Activated T-cell treated with anti-CD3 and anti-CD28 coated beads, Interleukin-2, amount 50 U/mL, for 1 hour (primary cell): ENCODE results near the gene ANKRD7.

Experiments
- DNase-seq: peaks from one replicate; pipeline ENCODE4 v3.0.0-alpha.2; 2020

The ANKRD7 gene

GRCh38 chr7:118224521-118224920, at the start of gene ANKRD7:
TSS of gene ANKRD7 (plus strand) at chr7:118224704. CDS start at chr7:118224831, 127 bp downstream.
- DNase-seq, result no peak

- no peak for DNase-seq
Observed at GRCh38 chr7:118175740-118176139, 48.8 kb upstream of the ANKRD7 start.

- no peak for DNase-seq
Observed at GRCh38 chr7:118179191-118179590, 45.3 kb upstream of the ANKRD7 start.

GRCh38 chr7:118182593-118183427, 41.7 kb upstream of the ANKRD7 start:
- DNase-seq, result no peak

- peak; percentile 40 for DNase-seq
Observed at GRCh38 chr7:118183428-118183785, 41.1 kb upstream of the ANKRD7 start.

- DNase-seq, result peak; percentile 95
Observed at GRCh38 chr7:118183786-118184564, 40.5 kb upstream of the ANKRD7 start, which contains the start of gene LSM8. TSS of gene LSM8 (plus strand) at chr7:118184164. CDS start at chr7:118184224, 60 bp downstream.

DNA sequence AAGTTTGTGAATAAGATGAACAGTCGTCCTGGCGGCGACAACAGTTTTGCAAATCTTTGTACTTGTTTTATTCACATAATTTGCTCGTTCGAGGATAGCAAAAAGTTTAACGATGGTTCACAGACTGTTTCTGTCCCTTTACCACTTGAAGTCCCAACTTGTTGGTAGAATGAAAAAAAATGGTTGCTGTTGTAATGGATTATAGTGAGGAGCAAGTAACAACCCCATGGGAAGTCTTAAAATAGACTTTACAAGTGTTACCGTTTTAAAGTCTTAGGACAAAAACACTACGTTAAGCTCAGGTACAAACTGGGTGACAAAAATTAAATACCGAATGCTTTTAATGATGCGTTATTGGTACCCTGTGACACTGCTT, 40.0 kb upstream of the ANKRD7 start:
- DNase-seq, result no peak

DNA sequence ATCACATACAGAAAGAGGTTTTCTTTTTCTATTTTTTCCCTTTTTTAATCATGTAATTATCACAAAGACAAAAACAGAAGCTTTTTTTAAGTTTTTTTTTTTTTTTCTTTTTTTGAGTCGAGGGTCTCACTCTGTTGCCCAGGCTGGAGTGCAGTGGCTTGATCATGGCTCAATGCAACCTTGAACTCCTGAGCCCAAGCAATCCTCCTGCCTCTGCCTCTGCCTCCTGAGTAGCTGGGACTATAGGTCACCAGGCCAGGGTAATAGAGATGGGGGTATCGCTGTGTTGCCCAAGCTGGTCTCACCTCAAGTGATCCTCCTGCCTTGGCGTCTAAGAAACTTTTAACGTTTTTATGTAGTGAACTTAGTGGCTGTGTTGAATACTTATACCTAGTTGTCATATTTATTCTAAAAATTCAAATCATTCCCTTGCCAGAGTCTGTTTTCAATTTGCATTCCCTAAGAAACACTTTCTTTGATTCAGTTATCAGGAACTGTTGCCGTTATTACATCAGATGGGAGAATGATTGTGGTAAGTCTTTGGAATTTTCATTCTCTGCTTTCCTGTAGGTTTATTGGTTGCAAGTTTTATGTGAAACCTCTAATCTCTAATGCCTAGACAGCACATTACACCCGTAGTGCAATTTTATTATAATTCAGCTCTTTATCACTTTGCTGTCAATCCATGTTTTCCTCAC, 39.2 kb upstream of the ANKRD7 start:
- DNase-seq, result no peak

DNA sequence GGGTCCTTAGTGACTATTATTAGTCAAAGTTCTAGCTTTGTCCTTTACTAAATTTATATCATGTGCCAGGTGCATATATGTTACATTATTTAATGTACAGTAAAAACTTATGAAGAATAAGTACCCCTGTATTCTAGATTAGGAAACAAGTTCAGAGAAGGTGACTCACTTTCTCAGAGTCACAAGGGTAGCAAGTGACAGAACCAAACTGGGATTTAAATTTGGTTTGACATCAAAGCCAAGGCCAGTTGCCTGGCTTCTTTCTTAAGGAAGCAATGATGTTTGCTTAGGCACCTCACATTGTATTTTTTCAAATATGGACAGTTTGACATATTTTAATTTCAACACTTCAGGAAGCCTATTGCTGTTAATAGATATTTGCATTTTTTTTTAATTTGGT, 38.0 kb upstream of the ANKRD7 start:
- DNase-seq, result no peak

DNA sequence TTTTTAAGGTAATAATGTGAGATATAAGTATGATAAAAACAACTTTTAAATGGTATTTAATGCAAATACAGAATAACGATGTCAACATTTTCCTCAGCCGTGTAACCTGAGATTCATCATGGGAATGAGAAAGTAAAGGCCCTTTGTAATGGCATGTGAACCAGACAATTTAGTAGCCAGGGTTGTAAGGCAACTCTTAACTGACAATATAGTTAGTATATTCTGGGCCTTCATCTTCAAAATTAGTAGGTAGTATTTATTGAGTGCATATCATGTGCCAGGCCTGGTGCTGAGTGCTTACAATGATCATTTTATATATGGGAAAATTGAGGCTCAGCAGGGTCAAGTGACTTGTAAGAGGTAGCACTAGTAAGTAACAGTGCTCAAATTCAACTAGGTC, 29.9 kb upstream of the ANKRD7 start:
- DNase-seq, result no peak

GRCh38 chr7:118195837-118196474, 28.5 kb upstream of the ANKRD7 start:
- no peak for DNase-seq

- DNase-seq, result no peak
Observed at GRCh38 chr7:118202061-118202460, 22.4 kb upstream of the ANKRD7 start.

DNA sequence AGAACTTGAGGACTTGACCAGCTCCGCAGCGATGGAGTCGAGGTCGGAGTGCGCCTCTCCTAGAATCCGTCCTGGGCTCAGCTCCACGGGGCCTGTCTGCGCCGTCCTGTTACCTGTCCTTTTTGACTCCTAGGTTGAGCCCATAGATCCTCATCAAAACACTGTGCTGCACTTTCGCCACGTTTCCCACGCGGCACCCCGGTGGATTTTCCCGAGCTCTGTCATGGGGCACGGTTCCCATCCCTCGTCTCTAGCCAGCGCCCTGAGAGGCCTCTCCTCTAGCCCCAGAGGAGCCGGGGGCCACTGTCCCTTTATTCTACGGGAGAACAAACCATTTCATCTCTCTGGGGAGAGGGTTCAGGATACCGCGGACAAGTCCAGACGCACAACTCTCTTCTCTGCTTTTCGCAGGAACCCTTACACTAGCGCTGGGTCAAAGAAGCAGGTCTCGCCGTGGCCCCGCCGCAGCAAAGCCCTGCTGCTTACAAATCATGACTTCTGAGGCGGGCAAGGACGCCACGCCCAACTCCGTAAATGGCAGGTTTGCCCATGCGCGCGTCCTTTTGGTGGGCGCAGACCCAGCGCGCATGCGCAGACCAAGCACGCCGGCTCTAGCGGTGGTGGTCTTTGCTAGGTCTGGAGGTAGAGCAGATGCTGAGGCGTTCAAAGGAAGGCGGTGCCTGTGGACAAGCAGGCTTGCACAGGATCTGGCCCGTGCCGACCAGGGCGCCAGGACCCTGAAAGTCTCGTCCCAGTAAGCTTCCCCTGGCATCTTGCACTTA, 10.3 kb upstream of the ANKRD7 start:
- DNase-seq, result peak; percentile 79

DNA sequence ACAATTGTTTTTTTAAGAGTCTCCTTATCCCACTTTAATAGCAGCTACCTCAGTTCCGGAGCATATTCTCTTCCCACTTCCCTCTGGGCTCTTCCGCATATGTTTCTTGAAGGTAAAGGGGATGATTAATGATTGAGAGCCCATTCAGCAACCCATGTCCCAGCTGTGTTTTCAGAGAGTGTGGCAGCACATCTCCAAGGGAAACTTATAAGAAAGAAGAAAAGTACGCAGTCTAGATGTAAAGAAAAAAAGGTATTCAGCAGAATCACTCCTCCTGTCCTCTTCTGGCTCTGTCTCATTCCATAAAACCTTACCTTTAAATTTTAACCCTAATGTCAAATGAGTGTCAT, 9.7 kb upstream of the ANKRD7 start:
- no peak for DNase-seq

DNA sequence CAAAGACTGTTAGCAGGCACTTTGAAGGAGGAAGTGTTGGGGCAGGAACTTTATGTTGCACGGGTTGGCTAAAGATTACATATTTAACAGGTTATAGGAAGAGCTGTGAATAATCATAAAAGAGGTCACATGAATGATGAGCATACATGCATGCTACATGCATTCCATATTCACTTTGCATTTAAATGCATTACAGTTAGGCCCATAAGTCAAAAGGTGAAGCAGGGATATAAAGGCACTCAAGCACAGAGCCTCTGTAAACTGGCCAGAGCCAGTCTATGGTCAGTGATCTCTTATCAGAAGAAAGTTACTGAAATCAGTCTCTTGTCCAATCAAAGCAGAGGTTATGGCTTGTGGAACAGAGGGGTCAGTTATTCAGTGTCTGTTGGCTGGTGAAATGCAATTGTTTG, 7.3 kb upstream of the ANKRD7 start:
- no peak for DNase-seq

DNA sequence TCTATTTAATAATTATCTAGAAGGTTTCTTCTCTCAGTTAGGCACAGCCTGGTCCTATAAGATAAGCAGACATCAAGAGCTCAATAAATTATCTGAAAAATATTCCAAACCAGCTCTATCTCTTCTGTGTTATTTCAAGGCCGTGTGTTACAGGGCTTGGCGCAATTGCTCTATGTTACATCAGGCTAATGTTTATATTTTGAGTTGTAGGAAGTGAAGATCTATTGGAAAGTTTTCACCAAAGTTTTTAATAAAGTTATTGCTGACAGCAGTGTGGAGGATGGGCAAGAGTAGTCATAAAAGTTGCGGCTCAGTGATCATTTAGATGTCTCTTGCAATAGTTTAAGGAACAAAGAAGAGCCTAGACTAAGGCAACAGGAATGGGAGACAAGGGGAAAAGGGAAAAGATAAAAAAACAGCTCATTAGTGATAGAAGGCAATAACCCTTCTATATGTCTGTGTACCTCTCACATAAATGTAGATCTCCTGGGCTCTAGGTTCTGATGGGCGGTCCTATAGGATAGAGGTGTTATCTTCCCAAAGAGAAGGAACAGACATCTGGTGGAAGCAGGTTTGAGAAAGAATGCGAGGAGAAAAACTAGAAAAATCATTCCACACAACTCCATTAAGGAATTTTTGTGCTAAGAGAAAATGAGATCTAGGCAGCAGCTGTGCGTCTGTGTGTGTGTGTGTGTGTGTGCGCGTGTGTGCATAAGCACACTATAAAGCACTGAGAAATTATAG, 5.9 kb upstream of the ANKRD7 start:
- DNase-seq, result no peak

DNA sequence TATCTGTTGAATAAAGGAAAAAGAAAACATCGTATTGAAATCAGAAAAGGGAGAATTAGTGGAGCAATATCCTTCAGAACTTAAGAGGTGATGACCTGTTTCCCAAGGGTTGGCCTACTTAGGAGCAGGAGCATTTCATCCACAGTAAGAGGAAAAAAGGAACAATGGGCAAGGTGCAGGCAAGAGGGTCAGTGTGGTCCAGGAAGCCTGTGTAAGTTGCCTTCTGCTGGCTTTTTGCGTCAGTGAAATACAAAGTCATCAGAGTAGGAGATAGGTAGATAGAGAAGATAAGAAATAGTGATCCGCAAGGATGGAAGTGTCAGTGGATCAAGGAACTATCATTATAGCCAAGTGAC, 5.4 kb upstream of the ANKRD7 start:
- no peak for DNase-seq

- DNase-seq, result no peak
Observed at GRCh38 chr7:118220583-118220982, 3.9 kb upstream of the ANKRD7 start.

DNA sequence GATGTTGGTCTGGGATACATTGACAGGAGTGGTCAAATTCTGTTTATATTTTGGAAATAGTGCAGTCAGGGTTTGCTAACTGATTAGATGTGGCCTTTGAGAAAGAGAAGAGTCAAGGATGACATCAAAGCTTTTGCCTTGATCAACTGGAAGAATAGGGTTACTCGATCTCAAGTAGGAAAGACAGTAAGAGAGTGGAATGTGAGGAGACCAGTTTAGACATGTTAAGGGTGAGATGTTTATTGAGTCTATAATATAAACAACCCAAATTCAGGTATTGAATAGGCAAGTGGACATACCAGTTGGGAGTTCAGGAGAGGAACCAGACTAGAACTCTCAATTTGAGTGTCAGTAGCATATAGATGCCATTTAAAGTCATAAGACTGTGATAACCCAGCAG, 1.9 kb upstream of the ANKRD7 start:
- DNase-seq, result no peak

DNA sequence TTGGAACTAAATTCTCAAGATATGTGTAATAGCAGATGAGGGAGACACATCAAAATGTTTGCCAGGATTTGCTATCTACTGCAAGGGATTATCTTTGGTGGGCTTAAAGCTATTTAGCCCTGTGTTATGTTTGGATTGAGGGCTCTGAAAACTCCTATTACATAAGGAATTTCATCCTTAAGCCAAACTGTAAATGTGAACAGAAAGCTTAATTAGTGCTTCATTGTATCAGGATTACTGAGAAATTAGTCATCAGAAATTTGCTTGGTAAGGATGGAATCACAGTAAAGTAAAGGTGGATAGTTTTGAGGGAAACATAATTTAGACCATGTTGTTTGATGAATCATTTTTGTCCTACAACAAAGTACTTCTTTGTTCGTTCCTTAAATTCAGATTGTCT, 8.3 kb downstream of the ANKRD7 start:
- no peak for DNase-seq

DNA sequence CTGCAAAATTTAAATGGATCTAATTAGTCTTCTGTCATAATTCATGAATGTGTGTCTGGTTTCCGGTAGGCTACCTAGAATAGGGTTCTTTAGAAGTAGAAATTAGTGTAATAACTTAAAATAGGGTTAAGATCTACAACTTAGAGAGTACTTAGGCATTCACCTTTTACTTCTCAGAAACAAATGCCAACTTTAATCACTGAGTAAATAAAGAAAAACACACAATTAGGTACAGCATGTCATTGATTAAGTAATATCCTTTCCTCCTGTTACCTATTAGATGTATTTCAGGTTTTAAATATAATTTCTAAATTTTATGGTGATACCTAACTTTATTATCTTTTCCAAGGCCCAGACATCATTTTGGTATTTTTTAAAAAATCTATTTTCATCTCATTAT, 9.3 kb downstream of the ANKRD7 start:
- DNase-seq, result no peak

DNA sequence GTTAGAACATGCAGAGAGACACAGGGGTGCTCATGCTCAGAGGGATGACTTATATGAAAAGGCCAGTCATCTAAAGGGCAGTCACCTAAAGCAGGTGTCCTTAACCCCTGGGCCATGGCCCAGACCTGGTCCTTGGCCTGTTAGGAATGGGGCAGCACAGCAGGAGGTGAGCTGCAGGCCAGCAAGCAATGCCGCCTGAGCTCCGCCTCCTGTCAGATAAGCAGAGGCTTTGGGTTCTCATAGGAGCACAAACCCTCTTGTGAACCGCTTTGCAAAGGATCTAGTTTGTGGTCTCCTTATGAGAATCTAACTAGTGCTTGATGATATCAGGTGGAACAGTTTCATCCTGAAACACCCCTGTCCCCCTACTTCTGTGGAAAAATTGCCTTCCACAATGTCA, 14.5 kb downstream of the ANKRD7 start:
- no peak for DNase-seq
